Activated naive CD4-positive, alpha-beta T cell treated with anti-CD3 and anti-CD28 coated beads, Interleukin-2, amount 10 ng/mL, durations not matched to agents 7 days and 5 days (primary cell): ENCODE measurements around the gene UNC13B.

Experiments
- CTCF ChIA-PET: fragments of 350-600 bp; sonication (Branson Sonifier 250); formaldehyde crosslinking; loops from one replicate; lab custom pipeline; 2021; ENCODE audit warnings: antibody characterized with exemption; lab: Charles Lee
- DNase-seq: peaks from one replicate; pipeline ENCODE4 v3.0.0-alpha.2; 2020
- H3K27ac Mint-ChIP-seq: one replicate; pipeline ENCODE4 v1.8.0; 2021; ENCODE audit warnings: mild to moderate bottlenecking, moderate library complexity, mixed read lengths
- H3K27me3 Mint-ChIP-seq: one replicate; pipeline ENCODE4 v1.8.0; 2021; ENCODE audit warnings: mild to moderate bottlenecking, mixed read lengths
- H3K36me3 Mint-ChIP-seq: one replicate; pipeline ENCODE4 v1.8.0; 2021; ENCODE audit warnings: mixed read lengths
- H3K4me1 Mint-ChIP-seq: one replicate; pipeline ENCODE4 v1.8.0; 2021; ENCODE audit warnings: mixed read lengths
- H3K4me3 Mint-ChIP-seq: one replicate; pipeline ENCODE4 v1.8.0; 2021; ENCODE audit warnings: mild to moderate bottlenecking, moderate library complexity, mixed read lengths
- H3K9me3 Mint-ChIP-seq: one replicate; pipeline ENCODE4 v1.8.0; 2021; ENCODE audit warnings: mixed read lengths

The UNC13B gene

DNA sequence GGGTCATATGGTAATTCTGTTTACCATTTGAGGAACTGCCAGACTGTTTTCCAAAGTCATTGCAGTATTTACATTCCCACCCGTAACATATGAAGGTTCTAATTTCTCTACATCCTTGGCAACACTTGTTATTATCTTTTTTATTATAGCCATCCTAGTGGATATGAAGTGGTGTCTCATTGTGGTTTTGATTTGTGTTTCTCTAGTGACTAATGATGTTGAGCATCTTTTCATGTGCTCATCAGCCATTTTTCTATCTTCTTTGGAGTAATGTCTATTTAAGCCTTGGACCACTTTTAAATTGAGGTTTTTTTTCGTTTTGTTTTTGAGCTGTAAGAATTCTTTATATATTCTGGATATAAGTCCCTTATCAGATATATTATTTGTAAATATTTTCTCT, 195.3 kb downstream of the UNC13B start:
- no peaks in the 10 kb centered on the region for H3K27me3 Mint-ChIP-seq
- CTCF ChIA-PET = no interaction called here
- DNase-seq = no peak
- H3K36me3 Mint-ChIP-seq = no peaks in the 10 kb centered on the region
- H3K4me3 Mint-ChIP-seq = no peak overlapping the region
- no peak overlapping the region for H3K27ac Mint-ChIP-seq
- no peaks in the 10 kb centered on the region for H3K9me3 Mint-ChIP-seq
- H3K4me1 Mint-ChIP-seq = no peaks in the 10 kb centered on the region

DNA sequence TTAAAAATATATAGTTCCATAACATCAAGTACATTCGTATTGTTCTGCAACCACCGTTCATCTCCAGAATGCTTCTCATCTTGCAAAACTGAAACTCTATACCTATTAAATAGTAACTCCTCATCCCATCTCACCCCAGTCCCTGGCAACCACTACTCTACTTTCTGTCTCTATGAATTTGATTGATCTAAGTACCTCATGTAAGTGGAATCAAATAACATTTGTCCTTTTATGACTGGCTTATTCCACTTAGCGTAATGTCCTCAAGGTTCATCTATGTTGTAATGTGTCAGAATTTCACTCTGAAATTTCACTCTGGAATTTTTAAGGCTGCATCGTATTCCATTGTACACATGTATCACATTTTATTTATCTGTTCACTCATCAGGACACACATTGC, 196.0 kb downstream of the UNC13B start:
- DNase-seq = no peak
- CTCF ChIA-PET = no interaction called here
- H3K4me1 Mint-ChIP-seq = no peaks in the 10 kb centered on the region
- H3K27me3 Mint-ChIP-seq = no peaks in the 10 kb centered on the region
- no peak overlapping the region for H3K27ac Mint-ChIP-seq
- no peaks in the 10 kb centered on the region for H3K36me3 Mint-ChIP-seq
- no peaks in the 10 kb centered on the region for H3K9me3 Mint-ChIP-seq
- no peak overlapping the region for H3K4me3 Mint-ChIP-seq

DNA sequence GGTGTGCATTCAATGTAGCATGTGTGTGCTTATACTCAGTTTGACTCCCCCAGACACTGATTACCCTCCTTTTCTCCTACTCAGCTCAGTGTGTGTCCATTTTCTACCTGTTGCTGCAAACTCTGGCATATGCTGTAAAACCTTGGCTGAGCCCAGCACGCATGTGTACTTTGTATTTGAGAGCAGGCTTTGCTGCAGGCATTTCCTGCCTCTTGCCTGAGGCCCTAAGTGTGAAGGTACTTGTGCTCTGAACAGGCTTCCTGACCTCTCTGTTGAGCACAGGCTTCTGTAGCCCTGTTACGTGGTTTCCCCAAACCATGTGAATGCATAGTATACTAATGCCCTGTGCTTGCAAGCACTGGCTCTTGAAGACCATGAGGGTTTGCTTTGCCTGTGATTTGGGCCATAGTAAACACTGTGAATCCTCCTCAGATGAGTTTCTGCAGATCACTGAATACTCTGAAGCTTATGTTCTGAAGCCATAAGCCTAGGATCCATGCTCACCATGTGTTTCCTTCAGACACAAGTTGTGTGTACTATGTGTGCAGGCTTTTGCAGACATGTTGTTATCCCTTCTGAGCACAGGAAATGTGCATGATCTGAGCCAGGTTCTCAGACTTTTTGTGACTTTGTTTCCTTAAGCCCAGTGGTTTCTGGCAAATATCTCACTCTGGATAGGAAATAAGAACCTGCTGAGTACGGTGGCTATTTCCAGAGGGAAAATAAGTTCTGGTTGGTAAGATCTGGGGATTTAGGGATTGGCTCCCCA, 203.2 kb downstream of the UNC13B start:
- DNase-seq = no peak
- Mint-ChIP-seq H3K4me1 (no peaks in the 10 kb centered on the region), H3K27ac (no peak overlapping the region), H3K4me3 (no peak overlapping the region), H3K27me3 (no peaks in the 10 kb centered on the region), H3K9me3 (no peaks in the 10 kb centered on the region), H3K36me3 (no peaks in the 10 kb centered on the region)
- CTCF ChIA-PET = no interaction called here

DNA sequence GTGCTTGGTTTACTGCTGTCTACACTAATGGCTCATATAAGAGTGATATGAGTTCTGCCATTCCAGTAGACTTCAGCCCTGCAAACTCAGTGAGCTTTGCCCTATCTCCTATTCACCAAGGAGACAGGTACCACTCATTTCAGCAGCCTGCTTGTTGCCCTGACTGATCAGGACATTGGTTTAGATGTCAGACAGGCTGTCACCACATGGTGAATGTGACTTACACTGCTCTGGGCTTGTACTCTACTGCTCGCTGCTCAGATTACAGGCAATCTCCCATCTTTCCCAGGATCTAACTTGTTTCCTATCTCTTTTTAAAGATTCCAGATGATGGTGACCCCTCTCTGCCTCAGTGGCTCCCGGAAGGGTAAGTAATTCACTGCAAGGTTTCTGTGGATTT, 204.8 kb downstream of the UNC13B start:
- no peaks in the 10 kb centered on the region for H3K9me3 Mint-ChIP-seq

DNA sequence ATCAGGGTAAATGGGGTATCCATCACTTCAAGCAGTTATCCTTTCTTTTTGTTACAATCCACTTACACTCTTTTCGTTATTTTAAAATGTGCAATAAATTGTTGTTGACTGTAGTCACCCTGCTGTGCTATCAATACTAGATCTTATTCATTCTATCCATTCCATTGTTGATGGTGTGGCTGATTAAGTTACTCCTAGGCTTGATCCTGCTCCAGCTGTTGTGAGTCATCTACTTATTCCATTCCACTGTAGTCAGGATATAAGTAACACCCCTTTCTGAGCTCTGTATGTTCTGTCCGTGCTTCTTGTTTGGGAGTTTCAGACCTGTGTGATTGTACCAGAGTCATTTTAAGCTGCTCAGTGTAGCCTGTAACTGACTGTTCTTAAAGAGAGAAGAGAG, 205.6 kb downstream of the UNC13B start:
- no peak for DNase-seq
- no peaks in the 10 kb centered on the region for H3K36me3 Mint-ChIP-seq
- H3K27me3 Mint-ChIP-seq = no peaks in the 10 kb centered on the region
- no peak overlapping the region for H3K27ac Mint-ChIP-seq
- no peaks in the 10 kb centered on the region for H3K4me1 Mint-ChIP-seq
- no peak overlapping the region for H3K4me3 Mint-ChIP-seq
- CTCF ChIA-PET = interaction anchor here (0.7 kb wide), 1 partner anchor 364 kb away, joined by 3 read pairs; no protein-coding TSS in a partner anchor
- H3K9me3 Mint-ChIP-seq = no peaks in the 10 kb centered on the region

More for the DNA sequence above, 204.8 kb downstream of the UNC13B start:
- H3K36me3 Mint-ChIP-seq = no peaks in the 10 kb centered on the region
- no peak overlapping the region for H3K4me3 Mint-ChIP-seq
- no peak for DNase-seq
- no peaks in the 10 kb centered on the region for H3K27me3 Mint-ChIP-seq
- H3K4me1 Mint-ChIP-seq = no peaks in the 10 kb centered on the region
- no peak overlapping the region for H3K27ac Mint-ChIP-seq
- CTCF ChIA-PET = no interaction called here

DNA sequence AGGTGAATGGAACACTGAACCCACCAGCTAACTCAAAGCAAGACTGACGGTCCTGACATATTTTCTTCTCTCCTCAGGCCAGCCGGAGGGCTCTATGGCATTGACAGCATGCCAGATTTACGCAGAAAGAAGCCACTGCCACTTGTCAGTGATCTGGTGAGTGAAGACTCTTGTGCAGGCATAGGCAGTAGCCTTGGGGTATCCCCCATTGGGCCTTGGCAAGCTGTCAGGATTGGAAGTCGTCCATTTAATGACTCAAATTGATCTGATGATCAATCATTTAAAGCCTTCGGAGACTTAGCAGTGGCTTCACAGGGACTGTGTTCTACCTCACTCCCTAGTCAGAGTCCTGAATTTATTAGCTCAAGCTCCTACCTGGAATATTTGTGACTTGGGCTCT, 208.4 kb downstream of the UNC13B start:
- CTCF ChIA-PET = no interaction called here
- Mint-ChIP-seq H3K9me3 (no peaks in the 10 kb centered on the region), H3K27me3 (no peaks in the 10 kb centered on the region), H3K4me3 (no peak overlapping the region), H3K4me1 (no peaks in the 10 kb centered on the region), H3K27ac (no peak overlapping the region), H3K36me3 (no peaks in the 10 kb centered on the region)
- DNase-seq = no peak

DNA sequence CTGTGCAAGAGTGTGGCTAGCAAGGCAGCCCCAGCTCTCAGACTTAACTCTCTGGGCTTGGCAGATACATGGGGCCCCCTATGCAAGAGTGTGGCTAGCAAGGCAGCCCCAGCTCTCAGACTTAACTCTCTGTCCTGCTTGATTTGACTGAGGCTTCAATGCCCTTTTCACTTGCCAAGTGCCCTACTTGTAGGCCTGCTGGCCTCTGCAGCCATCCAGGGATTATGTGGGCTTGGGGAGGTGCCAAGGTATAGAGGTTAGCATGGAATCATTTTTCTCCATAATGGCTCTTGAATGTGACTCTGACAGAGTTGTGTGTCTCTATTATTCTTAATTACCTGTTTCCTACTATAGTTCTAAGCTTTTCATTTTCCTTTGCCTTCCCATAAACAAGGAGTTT, 212.6 kb downstream of the UNC13B start:
- no peak overlapping the region for H3K27ac Mint-ChIP-seq
- H3K36me3 Mint-ChIP-seq = no peaks in the 10 kb centered on the region
- no peak for DNase-seq
- no peaks in the 10 kb centered on the region for H3K4me1 Mint-ChIP-seq
- CTCF ChIA-PET = no interaction called here
- no peaks in the 10 kb centered on the region for H3K27me3 Mint-ChIP-seq
- H3K9me3 Mint-ChIP-seq = no peaks in the 10 kb centered on the region
- no peak overlapping the region for H3K4me3 Mint-ChIP-seq

DNA sequence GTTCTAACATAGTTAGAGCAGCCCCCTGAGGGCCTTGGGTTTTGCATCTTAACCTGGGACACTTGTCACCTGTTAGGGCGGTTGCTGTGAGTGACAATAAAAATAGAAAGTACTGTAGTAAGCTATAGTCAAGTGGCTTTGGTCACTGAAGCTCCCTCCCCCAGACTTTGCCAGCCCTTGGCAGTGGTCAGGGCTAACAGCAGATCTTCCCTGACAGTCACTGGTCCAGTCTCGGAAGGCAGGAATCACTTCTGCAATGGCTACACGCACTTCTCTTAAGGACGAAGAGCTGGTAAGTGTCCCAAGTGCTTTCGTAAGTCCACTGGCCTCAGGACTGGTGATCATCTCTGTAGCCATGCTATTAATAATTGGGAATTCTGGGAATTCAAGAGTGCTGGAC, 213.1 kb downstream of the UNC13B start:
- DNase-seq = no peak
- Mint-ChIP-seq H3K4me3 (no peak overlapping the region), H3K9me3 (no peaks in the 10 kb centered on the region), H3K36me3 (no peaks in the 10 kb centered on the region), H3K4me1 (no peaks in the 10 kb centered on the region), H3K27ac (no peak overlapping the region), H3K27me3 (no peaks in the 10 kb centered on the region)
- CTCF ChIA-PET = no interaction called here

DNA sequence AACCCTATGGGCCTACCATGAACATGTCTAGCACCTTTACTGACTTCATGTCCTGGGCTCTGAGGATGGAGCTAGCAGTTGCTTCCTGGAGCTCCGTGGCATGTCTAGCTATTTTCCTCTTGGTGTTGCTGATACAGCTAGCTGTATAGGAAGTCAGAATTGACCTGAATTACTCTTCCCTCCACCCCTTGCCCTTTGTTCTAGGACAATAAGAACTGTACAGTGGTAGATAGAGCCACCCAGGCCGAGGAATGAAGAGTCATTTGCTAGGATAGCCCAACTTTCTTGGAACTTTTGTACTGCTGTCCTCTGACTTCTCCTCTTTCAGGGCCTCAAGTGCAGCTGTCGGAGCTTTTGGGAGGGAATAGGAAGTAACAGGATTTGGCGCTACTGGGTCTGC, 218.2 kb downstream of the UNC13B start:
- H3K4me1 Mint-ChIP-seq = no peaks in the 10 kb centered on the region
- DNase-seq = no peak
- no peaks in the 10 kb centered on the region for H3K36me3 Mint-ChIP-seq
- CTCF ChIA-PET = interaction anchor here (1.2 kb wide), 1 partner anchor 174 kb away, joined by 3 read pairs; no protein-coding TSS in a partner anchor
- H3K27me3 Mint-ChIP-seq = no peaks in the 10 kb centered on the region
- no peaks in the 10 kb centered on the region for H3K9me3 Mint-ChIP-seq
- H3K27ac Mint-ChIP-seq = no peak overlapping the region
- no peak overlapping the region for H3K4me3 Mint-ChIP-seq

DNA sequence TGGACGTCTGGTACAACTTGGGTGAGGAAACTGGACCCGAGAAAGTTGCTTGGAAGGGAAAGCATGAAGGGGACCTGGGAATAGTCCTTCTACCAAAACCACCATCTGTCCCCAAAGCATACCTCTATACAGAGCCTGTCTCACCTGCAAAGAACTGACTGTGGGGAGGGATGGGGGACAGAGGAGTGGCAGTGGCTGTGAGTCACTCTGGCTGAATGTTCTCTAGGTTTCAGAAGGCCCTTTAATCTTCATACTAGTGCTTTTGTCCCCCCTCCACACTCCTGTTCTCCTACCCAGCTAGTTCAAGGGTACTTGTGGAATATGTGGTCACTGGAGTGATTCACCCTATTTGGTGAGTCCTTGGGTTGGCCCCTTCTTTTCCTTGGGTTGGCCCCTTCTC, 218.8 kb downstream of the UNC13B start:
- no peak overlapping the region for H3K4me3 Mint-ChIP-seq
- no peak overlapping the region for H3K27ac Mint-ChIP-seq
- no peaks in the 10 kb centered on the region for H3K4me1 Mint-ChIP-seq
- DNase-seq = no peak
- no peaks in the 10 kb centered on the region for H3K36me3 Mint-ChIP-seq
- H3K9me3 Mint-ChIP-seq = no peaks in the 10 kb centered on the region
- CTCF ChIA-PET = no interaction called here
- no peaks in the 10 kb centered on the region for H3K27me3 Mint-ChIP-seq

DNA sequence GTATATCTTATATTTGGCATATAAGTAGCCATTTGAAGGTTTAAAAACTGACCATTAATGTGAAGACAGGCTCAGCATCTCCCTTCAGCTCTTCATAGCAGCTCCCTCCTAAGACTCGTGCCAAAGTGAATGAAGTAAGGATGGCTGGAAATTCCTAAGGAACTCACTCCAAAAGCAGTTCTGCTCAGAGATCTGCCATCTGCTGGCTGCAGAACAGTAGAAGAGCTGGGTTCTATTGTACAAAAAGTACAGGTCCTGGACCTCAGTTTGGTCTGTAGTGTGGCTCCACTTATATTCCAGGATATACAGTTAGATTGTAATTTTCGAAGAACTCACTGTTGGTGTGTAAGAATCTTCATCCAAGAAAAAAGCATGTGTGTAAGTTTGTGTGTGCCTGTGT, 223.2 kb downstream of the UNC13B start:
- H3K27me3 Mint-ChIP-seq = no peaks in the 10 kb centered on the region
- CTCF ChIA-PET = no interaction called here
- no peaks in the 10 kb centered on the region for H3K4me1 Mint-ChIP-seq
- H3K36me3 Mint-ChIP-seq = no peaks in the 10 kb centered on the region
- no peaks in the 10 kb centered on the region for H3K9me3 Mint-ChIP-seq
- H3K4me3 Mint-ChIP-seq = no peak overlapping the region
- H3K27ac Mint-ChIP-seq = no peak overlapping the region
- no peak for DNase-seq

DNA sequence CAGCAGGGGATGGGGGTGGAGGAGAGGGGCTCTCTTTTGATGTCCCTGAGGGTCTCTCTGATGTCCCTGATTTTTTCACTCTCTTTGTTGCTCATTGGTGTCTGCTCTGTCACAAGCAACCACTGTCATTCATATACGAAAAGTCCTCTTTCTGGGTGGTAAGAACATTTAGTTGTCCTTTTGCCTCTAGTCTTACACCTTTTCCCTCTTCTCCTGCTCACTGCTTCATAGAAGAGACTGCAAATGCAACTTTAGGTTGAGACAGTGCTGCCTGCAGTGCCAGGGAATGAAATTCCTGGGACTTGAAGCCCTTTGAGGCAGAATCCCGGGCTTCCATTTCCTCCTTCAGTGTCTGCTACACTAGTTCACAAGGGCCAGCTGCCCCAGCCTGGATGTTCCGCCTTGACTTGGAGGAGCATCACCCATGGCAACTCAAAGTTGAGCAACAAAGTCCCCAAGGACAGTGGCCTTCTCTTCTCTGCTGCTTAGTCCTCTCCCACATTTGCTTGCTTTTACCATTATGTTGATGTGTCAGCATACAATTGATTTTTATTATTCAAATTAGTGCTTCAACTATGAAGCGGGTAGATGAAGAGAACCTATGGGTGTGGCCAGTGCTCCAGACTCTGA, 233.4 kb downstream of the UNC13B start:
- no peaks in the 10 kb centered on the region for H3K36me3 Mint-ChIP-seq
- no peak for DNase-seq
- no peak overlapping the region for H3K27ac Mint-ChIP-seq
- no peaks in the 10 kb centered on the region for H3K4me1 Mint-ChIP-seq
- no peaks in the 10 kb centered on the region for H3K9me3 Mint-ChIP-seq
- no peak overlapping the region for H3K4me3 Mint-ChIP-seq
- H3K27me3 Mint-ChIP-seq = no peaks in the 10 kb centered on the region
- CTCF ChIA-PET = no interaction called here

DNA sequence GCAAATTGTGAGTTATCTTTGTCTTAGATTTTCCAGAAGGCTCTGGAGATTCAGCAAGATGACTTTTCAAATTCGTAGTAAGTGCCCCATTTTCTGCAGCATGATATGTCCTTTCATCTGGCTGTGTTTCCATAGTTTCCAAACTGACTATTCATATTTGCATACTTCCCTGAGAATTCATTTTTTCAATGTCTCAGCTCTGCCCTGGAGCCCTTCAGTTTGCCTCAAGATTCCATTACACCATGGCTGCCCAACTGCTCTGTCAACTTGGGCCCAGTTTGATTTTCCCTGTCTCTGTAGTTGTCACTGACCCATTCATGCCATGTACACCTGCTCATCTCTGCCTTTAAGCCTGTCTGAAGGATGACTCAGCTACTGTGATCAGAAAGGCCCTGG, 233.9 kb downstream of the UNC13B start:
- Mint-ChIP-seq H3K4me3 (no peak overlapping the region), H3K27me3 (no peaks in the 10 kb centered on the region), H3K9me3 (no peaks in the 10 kb centered on the region), H3K36me3 (no peaks in the 10 kb centered on the region), H3K4me1 (no peaks in the 10 kb centered on the region), H3K27ac (no peak overlapping the region)
- CTCF ChIA-PET = no interaction called here
- DNase-seq = no peak

DNA sequence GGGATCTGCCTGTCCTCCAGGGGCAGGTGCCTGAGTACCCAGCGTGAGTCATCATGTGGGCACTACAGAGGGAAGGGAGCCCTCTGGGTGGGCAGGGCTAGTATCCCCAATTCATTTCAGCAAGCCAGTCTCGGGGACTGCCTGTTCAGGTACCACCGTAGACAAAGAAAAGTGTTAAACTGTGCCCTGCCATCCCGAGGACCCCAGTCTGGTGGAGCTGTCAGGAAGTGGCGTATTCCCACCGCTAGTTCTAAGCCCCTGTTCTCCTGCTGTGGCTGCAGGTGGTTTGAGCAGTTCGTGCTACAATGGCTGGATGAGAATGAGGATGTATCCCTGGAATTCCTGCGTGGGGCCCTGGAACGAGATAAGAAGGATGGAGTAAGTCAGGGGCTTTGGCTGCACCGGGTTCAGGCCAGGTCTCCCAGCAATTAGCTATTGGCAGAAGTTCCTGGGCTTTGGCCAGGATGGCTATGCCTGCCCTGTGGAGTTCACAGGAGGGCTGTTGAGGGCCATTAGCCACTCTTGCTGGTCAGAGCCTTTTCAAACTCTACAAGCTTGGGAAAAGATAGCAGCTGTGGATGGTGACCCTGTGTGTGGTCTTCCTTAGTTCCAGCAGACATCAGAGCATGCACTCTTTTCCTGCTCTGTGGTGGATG, 234.9 kb downstream of the UNC13B start:
- no peak overlapping the region for H3K4me3 Mint-ChIP-seq
- no peaks in the 10 kb centered on the region for H3K9me3 Mint-ChIP-seq
- DNase-seq = no peak
- H3K27ac Mint-ChIP-seq = no peak overlapping the region
- no peaks in the 10 kb centered on the region for H3K4me1 Mint-ChIP-seq
- no peaks in the 10 kb centered on the region for H3K36me3 Mint-ChIP-seq
- CTCF ChIA-PET = no interaction called here
- no peaks in the 10 kb centered on the region for H3K27me3 Mint-ChIP-seq

DNA sequence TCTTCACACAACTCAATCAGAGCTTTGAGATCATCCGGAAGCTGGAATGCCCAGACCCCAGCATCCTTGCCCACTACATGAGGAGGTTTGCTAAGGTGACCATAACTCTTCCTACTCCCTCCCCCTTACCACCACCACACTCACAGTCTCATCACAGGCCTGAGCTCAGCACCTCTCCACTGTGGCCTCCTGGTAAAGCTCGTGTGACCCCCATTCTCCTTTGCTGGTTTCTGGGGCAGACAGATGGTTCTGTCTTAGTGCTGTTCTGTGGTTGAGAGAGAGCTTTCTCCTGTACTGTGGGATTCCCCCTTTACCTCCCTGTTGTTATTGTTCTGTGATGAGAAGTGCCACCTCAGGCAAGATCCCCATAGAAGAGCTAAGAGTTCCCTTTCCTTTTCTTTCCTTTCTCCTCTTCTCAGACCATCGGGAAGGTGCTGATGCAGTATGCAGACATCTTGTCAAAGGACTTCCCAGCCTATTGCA, 235.4 kb downstream of the UNC13B start:
- Mint-ChIP-seq H3K27ac (no peak overlapping the region), H3K4me3 (no peak overlapping the region), H3K9me3 (no peaks in the 10 kb centered on the region), H3K27me3 (no peaks in the 10 kb centered on the region), H3K36me3 (no peaks in the 10 kb centered on the region), H3K4me1 (no peaks in the 10 kb centered on the region)
- no peak for DNase-seq
- CTCF ChIA-PET = no interaction called here
